ENCODE measurements around the gene ZNF417. TPM values are rescaled to one million over a fixed set of nuclear protein-coding genes. Genes with fewer than 3 reads are reported as not detected.
"Not testable (repeated sequence)": the region's sequence is repeated elsewhere in the genome, so short reads cannot be mapped to it uniquely, and the experiment has no call there.

Gene ZNF417
- total RNA-seq, 1 experiment from 2014 or later, result 10.8 TPM

DNA sequence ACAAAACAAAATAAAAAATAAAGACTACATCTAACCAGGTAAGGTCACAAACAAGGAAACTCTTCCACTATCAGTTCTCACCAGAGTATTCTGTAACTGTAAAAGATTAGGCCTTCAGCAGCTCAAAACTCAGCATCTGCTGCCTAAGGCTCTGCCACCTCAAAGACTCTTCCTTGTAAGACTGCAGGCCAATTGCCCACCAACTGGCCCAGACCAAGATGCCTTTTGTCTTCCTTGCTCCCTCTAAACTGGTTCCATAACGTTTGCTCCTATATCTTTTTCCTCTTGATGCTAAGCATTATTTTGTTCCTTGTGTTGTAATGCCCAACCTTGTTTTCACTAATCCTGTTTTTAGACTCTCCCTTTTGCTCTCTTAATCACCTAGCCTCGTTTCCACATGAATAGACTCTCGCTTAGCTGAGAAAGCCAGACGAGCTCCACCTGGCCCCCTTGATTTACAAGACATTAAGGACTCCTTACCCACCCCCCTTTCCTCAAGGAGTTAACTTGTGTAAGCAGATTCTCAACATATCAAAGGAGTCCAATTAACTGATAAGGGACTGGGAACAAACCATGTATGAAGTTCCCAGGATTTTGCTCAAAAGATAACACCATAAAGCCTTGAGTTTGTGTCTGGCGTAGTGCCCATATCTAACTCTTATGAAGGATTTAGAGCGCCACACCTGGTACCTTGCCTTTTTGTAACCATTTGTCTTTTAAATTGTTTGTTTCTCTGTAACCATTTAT, 29.0 kb downstream of the ZNF417 start:
- DNase-seq (ENCODE audit: low read depth), result no peak

- DNase-seq (ENCODE audit: low read depth), result no peak
Observed at GRCh38 chr19:57886046-57886445, 30.3 kb downstream of the ZNF417 start.

- DNase-seq (ENCODE audit: low read depth), result not testable (repeated sequence)
Observed at GRCh38 chr19:57873883-57874799, 42.3 kb downstream of the ZNF417 start.

DNA sequence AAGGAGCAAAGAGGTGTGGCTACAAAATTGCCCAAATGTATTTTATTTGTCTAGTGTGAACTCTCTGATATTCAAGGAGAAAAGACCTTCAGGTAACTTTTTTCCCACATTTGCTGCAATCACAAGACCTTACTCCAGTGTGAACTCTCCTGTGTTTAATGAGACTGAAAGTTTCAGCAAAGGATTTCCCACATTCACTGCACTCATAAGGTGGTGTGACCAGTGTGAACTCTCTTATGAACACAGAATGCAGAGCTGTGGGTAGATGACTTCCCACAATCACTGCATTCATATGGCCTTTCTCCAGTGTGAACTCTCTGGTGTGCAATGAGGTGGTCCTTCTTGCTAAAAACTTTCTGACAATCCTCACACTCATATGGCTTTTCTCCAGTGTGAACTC, 43.9 kb downstream of the ZNF417 start:
- DNase-seq (ENCODE audit: low read depth), result no peak

DNA sequence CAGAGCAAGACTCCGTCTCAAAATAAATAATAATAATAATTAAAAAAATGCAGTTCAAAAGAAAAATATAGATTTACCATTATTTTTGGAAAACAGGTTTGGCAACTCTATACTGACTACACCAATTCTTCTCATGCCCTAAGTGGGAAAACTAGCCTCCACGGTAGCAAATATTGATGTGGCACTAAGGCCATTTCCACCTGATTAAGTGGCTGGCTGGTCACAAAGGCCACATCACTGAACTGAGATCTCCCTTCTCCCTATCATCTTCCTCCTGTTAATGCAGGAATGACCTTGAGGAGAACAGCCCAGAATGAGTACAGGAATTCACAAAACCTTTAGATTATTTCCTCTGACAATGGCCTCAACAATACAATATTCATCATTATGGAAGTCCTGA, 46.2 kb downstream of the ZNF417 start:
- DNase-seq (ENCODE audit: low read depth), result no peak

- DNase-seq (ENCODE audit: low read depth), result not testable (repeated sequence)
Observed at GRCh38 chr19:57869655-57870054, 46.7 kb downstream of the ZNF417 start.

DNA sequence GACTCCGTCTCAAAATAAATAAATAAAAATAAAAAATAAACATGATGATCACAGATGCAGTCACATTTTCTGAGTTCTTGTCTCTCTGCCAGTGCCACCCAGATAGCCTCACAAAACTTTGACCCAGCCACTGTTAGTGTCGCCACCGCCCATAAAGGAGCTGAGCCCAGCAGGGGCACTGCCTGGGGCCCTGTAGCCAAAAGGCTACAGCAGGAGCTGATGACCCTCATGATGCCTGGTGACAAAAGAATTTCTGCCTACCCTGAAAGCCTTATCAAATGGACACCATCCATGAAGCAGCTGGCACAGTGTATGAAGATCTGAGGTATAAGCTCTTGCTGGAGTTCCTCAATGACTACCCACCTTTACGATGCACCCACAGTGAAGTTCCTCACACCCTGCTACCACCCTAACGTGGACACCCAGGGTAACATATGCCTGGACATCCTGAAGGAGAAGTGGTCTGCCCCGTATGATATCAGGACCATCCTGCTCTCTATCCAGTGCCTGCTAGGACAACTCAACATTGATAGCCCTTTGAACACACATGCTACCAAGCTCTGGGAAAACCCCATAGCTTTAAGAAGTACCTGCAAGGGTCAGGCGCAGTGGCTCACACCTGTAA, 48.4 kb downstream of the ZNF417 start:
- DNase-seq (ENCODE audit: low read depth), result no peak

Other genes with a start within 250 kb of the ZNF417 start
- 0.11 TPM in 1 of 2 replicates, not detected in the other for gene ZSCAN4, start 247.7 kb downstream of the ZNF417 start, total RNA-seq (2014; rRNA removed)
- 8.9 and 12.3 TPM in 2 replicates for gene ZNF551, start 234.6 kb downstream of the ZNF417 start, total RNA-seq (2014; rRNA removed)
- gene ZNF154, start 207.4 kb downstream of the ZNF417 start, total RNA-seq (2014; rRNA removed), result 0.96 and 1.1 TPM in 2 replicates
- gene ZNF671, start 189.0 kb downstream of the ZNF417 start, total RNA-seq (2014; rRNA removed), result 4.2 TPM in 2 replicates
- 8.3 and 12.4 TPM in 2 replicates for gene ZNF776, start 169.8 kb downstream of the ZNF417 start, total RNA-seq (2014; rRNA removed)
- gene ZNF586, start 146.9 kb downstream of the ZNF417 start, total RNA-seq (2014; rRNA removed), result 9.6 and 12.2 TPM in 2 replicates
- gene ZNF552, start 101.7 kb downstream of the ZNF417 start, total RNA-seq (2014; rRNA removed), result 2.2 and 3.5 TPM in 2 replicates
- 6.8 and 7.0 TPM in 2 replicates for gene ZNF587B, start 86.3 kb downstream of the ZNF417 start, total RNA-seq (2014; rRNA removed)
- 6.9 and 11.5 TPM in 2 replicates for gene ZNF587, start 66.7 kb downstream of the ZNF417 start, total RNA-seq (2014; rRNA removed)
- 4.9 and 6.9 TPM in 2 replicates for gene ZNF814, start 27.6 kb downstream of the ZNF417 start, total RNA-seq (2014; rRNA removed)
- gene ZNF418, start 18.8 kb upstream of the ZNF417 start, total RNA-seq (2014; rRNA removed), result 1.5 and 2.4 TPM in 2 replicates
- gene ZNF256, start 31.1 kb upstream of the ZNF417 start, total RNA-seq (2014; rRNA removed), result 2.9 and 3.7 TPM in 2 replicates
- gene C19orf18, start 57.9 kb upstream of the ZNF417 start, total RNA-seq (2014; rRNA removed), result not detected in 2 replicates
- gene ZNF606, start 86.2 kb upstream of the ZNF417 start, total RNA-seq (2014; rRNA removed), result 13.9 and 15.6 TPM in 2 replicates
- not detected in 2 replicates for gene ZSCAN1, start 117.4 kb upstream of the ZNF417 start, total RNA-seq (2014; rRNA removed)
- gene ZNF135, start 142.7 kb upstream of the ZNF417 start, total RNA-seq (2014; rRNA removed), result 0.83 and 1.4 TPM in 2 replicates
- 57.6 and 59.5 TPM in 2 replicates for gene ZSCAN18, start 181.6 kb upstream of the ZNF417 start, total RNA-seq (2014; rRNA removed)
- gene ZNF329, start 234.2 kb upstream of the ZNF417 start, total RNA-seq (2014; rRNA removed), result 10.5 and 11.8 TPM in 2 replicates